GM12878 (cell line): ENCODE data around the gene C1orf115. TPM values are rescaled to one million over a fixed set of nuclear protein-coding genes. Genes with fewer than 3 reads are reported as not detected.

Experiments used
- ATAC-seq: fragments of 200-7000 bp; cut with Tn5 transposase; 3 replicates; pipeline ENCODE4 v1.9.1; 2020; ENCODE audit warnings: mild to moderate bottlenecking, moderate library complexity
- BruUV-seq: library from RNA; stranded (reverse); fragments of 400-500 nt; replicated peaks from 2 replicates; lab custom pipeline; 2021; lab: Mats Ljungman, UMichigan
- CTCF ChIA-PET: fragments of 300-600 bp; sonication (Branson Sonifier 250); formaldehyde crosslinking; extraction: SDS; loops from one replicate; lab custom pipeline; 2021; ENCODE audit warnings: inconsistent platforms; lab: Yijun Ruan, JAX
- POLR2A ChIA-PET: fragments of 350-600 bp; formaldehyde crosslinking; extraction: SDS; loops from one replicate; lab custom pipeline; 2021; ENCODE audit warnings: inconsistent platforms; lab: Charles Lee
- RAD21 ChIA-PET: fragments of 300-600 bp; sonication (Branson Sonifier 250); formaldehyde crosslinking; loops from one replicate; lab custom pipeline; 2023; ENCODE audit warnings: antibody characterized with exemption; ENCODE audit not compliant: unreplicated experiment; lab: Charles Lee
- SMC1A ChIA-PET: fragments of 300-600 bp; sonication (Branson Sonifier 250); formaldehyde crosslinking; loops from one replicate; lab custom pipeline; 2023; ENCODE audit not compliant: unreplicated experiment, uncharacterized antibody; lab: Charles Lee
- DNase-seq: peaks from one replicate; pipeline ENCODE4 v3.0.0-alpha.2; 2011; ENCODE audit warnings: low read depth, low spot score
- FAIRE-seq: peaks from 3 replicates; lab custom pipeline; 2011; peaks lifted over from hg19 to GRCh38; lab: Jason Lieb, UNC
- H2AFZ ChIP-seq: 2 replicates; pipeline ENCODE4 v1.6.0; 2011; ENCODE audit warnings: low read depth, low read length, control low read depth; ENCODE audit not compliant: control insufficient read depth
- H3K27ac ChIP-seq: 2 replicates; pipeline ENCODE4 v1.5.1; 2011; ENCODE audit warnings: control low read depth; ENCODE audit not compliant: control insufficient read depth, insufficient read depth
- H3K27me3 ChIP-seq, 2 experiments: replicated peaks in 1 of 2; 2 replicates each; pipeline versions ENCODE4 v1.6.0 to v1.6.1; 2011; ENCODE audit warnings: low read length in 1 of 2; ENCODE audit not compliant: control insufficient read depth in 2 of 2, insufficient read depth in 2 of 2
- H3K36me3 ChIP-seq, 2 experiments: 2 replicates each; pipeline ENCODE4 v1.5.1; 2011; ENCODE audit warnings: low read length in 1 of 2; ENCODE audit not compliant: control insufficient read depth in 2 of 2, insufficient read depth in 2 of 2
- H3K4me1 ChIP-seq: 2 replicates; pipeline ENCODE4 v1.6.1; 2011; ENCODE audit warnings: mild to moderate bottlenecking, low read length, moderate library complexity, mixed read lengths; ENCODE audit not compliant: control insufficient read depth, insufficient read depth
- H3K4me2 ChIP-seq: 2 replicates; pipeline ENCODE4 v1.6.0; 2011; ENCODE audit warnings: control low read depth; ENCODE audit not compliant: control insufficient read depth, insufficient read depth
- H3K4me3 ChIP-seq: fragments of 200-600 bp; sonication (generic); 2 replicates; pipeline ENCODE4 v1.5.1; 2016
- H3K79me2 ChIP-seq: 2 replicates; pipeline ENCODE4 v1.6.0; 2011; ENCODE audit warnings: low read length; ENCODE audit not compliant: control insufficient read depth, insufficient read depth
- H3K9ac ChIP-seq: 2 replicates; pipeline ENCODE4 v1.8.0; 2011; ENCODE audit warnings: low read length, control low read depth, mixed read lengths; ENCODE audit not compliant: control insufficient read depth, insufficient read depth
- H3K9me3 ChIP-seq: replicated peaks from 3 replicates; pipeline ENCODE4 v1.5.1; 2011; ENCODE audit warnings: mild to moderate bottlenecking, low read length; ENCODE audit not compliant: control insufficient read depth, insufficient read depth
- H4K20me1 ChIP-seq: 2 replicates; pipeline ENCODE4 v1.6.0; 2011; ENCODE audit not compliant: control insufficient read depth, insufficient read depth
- ASH2L ChIP-seq: fragments of 300-600, 200-600 bp; sonication (generic); IDR thresholded peaks from 2 replicates; pipeline ENCODE4 v1.6.1; 2017; ENCODE audit warnings: low read depth, mild to moderate bottlenecking, borderline replicate concordance
- GABPA ChIP-seq: IDR thresholded peaks from 2 replicates; pipeline ENCODE4 v1.6.1; 2014; ENCODE audit warnings: antibody characterized with exemption, low read depth, mild to moderate bottlenecking, inconsistent platforms
- SIN3A ChIP-seq: IDR thresholded peaks from 2 replicates; pipeline ENCODE4 v1.6.1; 2012; ENCODE audit warnings: low read depth, low read length, improper control_type of control experiment
- SIX5 ChIP-seq: IDR thresholded peaks from 2 replicates; pipeline ENCODE4 v1.6.1; 2011; ENCODE audit warnings: mild to moderate bottlenecking, low read depth, low read length, moderate library complexity; ENCODE audit not compliant: severe bottlenecking
- TBL1XR1 ChIP-seq: IDR thresholded peaks from 2 replicates; pipeline ENCODE4 v1.6.1; 2012; ENCODE audit warnings: low read depth, low read length, improper control_type of control experiment
- in situ Hi-C: fragments of 300-500 bp; cut with MboI; formaldehyde crosslinking; loops from 9 replicates; pipeline ENCODE4 v1.14.3; 2018; ENCODE audit warnings: mixed read lengths
- intact Hi-C: fragments of 100-400 bp; cut with micrococcal nuclease; formaldehyde crosslinking; loops from one replicate; pipeline ENCODE4 v1.14.2; 2022; ENCODE audit not compliant: unreplicated experiment
- polyA plus RNA-seq, 11 experiments: library from polyadenylated mRNA; depleted of rRNA in 4 of 11; unstranded in 6 of 11; stranded (reverse) in 5 of 11; fragments of >200 nt; fragmentation: Nextera tagmentation in 4 of 11; fragmentation: Illumina TruSeq in 1 of 11; extraction: Ambion mirVana in 4 of 11; extraction: Trizol in 1 of 11; gene quantifications; 1 replicate in 1 of 11; 2 replicates in 10 of 11; pipeline versions ENCODE4 v1.2.1 to v1.2.3, GENCODE V29; 2011 to 2016; ENCODE audit warnings: inconsistent platforms in 2 of 11, missing spikeins in 2 of 11, low read depth in 1 of 11
- total RNA-seq, 4 experiments: library from RNA; depleted of rRNA in 3 of 4; stranded (reverse); fragments of >200 nt in 3 of 4; fragmentation: Illumina TruSeq in 1 of 4; extraction: Trizol in 1 of 4; gene quantifications; 2 replicates each; pipeline versions ENCODE4 v1.2.1 to v1.2.3, GENCODE V29; 2013 to 2021
- TF ChIP-seq, protein P1 (sequence below): fragments of 450-650 bp; IDR thresholded peaks from 2 replicates; pipeline ENCODE4 v1.6.1; 2016; ENCODE audit warnings: mild to moderate bottlenecking, moderate library complexity, borderline replicate concordance

C1orf115 gene
- total and polyA plus RNA-seq, 10 of the 15 experiments (the other 5 are each of a cell fraction or from before 2014, with no cell fraction given): 0.52 to 5.0 (median 4.1) TPM

DNA sequence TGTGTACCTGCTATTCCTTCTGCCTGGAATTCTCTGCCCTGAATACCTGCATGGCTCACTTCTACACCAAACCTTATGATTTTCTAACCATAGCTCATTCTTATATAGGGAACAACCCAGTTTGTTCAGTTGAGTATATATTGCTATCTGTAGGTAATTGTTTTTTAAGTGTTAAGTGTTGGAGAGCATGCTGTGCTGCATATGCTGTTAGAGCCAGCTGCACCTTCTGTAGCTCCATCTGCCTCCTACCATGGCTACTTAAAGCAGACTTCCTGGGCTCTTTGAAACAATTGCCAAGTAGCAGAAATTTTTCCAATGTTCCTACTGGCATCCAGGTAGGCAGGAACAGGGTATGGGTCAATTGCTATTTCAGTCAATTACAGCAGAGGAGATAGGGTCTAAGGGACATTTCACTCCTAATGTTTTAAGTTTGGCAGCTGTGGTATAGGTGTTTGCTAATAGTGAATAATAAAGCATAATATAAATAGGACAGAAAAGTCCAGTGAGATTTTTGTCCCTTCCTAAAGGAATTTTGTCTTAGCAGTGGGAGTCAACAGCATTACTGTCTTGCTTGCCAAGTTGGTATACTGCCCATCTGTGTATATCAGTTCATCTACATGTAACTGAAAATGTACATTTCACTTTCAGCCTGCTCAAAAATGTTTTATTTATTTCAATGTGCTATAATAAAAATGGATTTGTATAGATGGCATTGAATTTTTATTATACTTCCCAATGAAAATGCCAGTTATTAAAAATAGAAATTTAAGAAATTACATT, 34.0 kb upstream of the C1orf115 start:
- Histone ChIP-seq H3K27me3 (no peaks in the 10 kb centered on the region; a peak in 1 of 4 replicates), H3K4me3 (no peak overlapping the region), H2AFZ (peak overlapping the region; percentile 24; the same call in 1 of the 2 replicates), H3K9me3 (no peaks in the 10 kb centered on the region), H3K4me2 (0 out of 2 replicates have a peak overlapping the region, but pooled peaks have one; percentile 30), H3K9ac (no peak overlapping the region), H4K20me1 (no peaks in the 10 kb centered on the region), H3K79me2 (no peaks in the 10 kb centered on the region), H3K4me1 (peaks cover 11% of the 10 kb centered on the region), H3K27ac (no peak overlapping the region), H3K36me3 (no peaks in the 10 kb centered on the region)
- RAD21 ChIA-PET: no interaction called here
- SMC1A ChIA-PET: no interaction called here
- POLR2A ChIA-PET: no interaction called here
- FAIRE-seq (no peak), DNase-seq (no peak), ATAC-seq (peak; percentile 46)
- intact Hi-C loops (no loop called here), in situ Hi-C loops (no loop called here)
- TF ChIP-seq SIX5: no peak
- TF ChIP-seq, protein P1, sequence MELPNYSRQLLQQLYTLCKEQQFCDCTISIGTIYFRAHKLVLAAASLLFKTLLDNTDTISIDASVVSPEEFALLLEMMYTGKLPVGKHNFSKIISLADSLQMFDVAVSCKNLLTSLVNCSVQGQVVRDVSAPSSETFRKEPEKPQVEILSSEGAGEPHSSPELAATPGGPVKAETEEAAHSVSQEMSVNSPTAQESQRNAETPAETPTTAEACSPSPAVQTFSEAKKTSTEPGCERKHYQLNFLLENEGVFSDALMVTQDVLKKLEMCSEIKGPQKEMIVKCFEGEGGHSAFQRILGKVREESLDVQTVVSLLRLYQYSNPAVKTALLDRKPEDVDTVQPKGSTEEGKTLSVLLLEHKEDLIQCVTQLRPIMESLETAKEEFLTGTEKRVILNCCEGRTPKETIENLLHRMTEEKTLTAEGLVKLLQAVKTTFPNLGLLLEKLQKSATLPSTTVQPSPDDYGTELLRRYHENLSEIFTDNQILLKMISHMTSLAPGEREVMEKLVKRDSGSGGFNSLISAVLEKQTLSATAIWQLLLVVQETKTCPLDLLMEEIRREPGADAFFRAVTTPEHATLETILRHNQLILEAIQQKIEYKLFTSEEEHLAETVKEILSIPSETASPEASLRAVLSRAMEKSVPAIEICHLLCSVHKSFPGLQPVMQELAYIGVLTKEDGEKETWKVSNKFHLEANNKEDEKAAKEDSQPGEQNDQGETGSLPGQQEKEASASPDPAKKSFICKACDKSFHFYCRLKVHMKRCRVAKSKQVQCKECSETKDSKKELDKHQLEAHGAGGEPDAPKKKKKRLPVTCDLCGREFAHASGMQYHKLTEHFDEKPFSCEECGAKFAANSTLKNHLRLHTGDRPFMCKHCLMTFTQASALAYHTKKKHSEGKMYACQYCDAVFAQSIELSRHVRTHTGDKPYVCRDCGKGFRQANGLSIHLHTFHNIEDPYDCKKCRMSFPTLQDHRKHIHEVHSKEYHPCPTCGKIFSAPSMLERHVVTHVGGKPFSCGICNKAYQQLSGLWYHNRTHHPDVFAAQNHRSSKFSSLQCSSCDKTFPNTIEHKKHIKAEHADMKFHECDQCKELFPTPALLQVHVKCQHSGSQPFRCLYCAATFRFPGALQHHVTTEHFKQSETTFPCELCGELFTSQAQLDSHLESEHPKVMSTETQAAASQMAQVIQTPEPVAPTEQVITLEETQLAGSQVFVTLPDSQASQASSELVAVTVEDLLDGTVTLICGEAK: no peak
- TF ChIP-seq SIN3A: no peak
- TF ChIP-seq TBL1XR1: no peak
- TF ChIP-seq ASH2L: no peak
- TF ChIP-seq GABPA: no peak
- BruUV-seq: no TSS peak
- CTCF ChIA-PET: interaction anchor here (0.9 to 2.7 kb wide), 2 partner anchors 120 to 360 kb away, joined by 3 to 7 read pairs; no protein-coding TSS in a partner anchor
